GM04503 (cell line): ENCODE data around the gene MTHFSD.

Experiments
- DNase-seq: peaks from one replicate; pipeline ENCODE4 v3.0.0-alpha.2; 2012; ENCODE audit warnings: low read depth

The MTHFSD gene

DNA sequence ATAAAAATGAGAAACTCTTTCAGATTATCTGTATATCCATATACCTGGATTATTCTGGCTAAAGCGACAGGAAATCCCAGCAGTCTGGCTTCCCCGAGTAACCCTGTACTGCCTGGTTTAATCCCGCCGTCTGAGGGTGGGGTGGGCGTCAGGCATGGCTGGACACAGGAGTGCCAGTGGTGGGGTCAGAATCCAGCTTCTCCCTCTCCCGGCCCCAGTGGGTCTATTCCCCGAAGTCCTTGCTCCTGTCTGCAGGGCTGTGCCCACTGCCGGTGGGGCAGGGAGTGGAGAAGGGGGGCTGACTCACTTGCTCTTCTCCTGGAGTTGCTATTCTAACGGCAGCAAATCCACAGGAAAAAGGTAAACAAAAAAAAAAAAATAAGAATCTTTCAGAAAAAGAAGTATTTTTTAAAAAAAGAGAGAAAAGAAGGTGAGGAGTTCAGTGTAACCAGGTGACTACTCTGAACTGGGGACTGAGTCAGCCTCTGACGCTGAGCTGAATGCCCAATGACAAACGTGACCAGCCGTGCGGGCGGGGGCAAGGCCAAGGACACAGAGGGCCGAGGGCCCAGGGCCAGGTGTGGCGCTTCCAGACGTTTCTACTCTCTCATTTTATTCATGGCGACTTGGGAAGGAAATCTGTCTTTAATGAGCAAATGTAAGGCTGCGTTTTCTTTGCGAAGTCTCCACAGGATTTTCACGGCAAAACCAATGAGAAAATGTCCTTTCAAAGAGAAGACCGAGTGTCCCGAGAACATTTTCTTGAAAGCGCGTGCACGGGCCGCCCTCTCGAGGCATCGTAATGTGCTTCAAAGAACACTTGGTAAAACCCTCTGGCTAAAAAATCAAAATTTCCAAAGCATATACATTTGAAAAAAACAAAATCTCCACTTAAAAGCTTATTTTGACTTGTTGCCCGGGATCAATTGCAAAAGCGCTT lies 24.5 kb downstream of the MTHFSD start:
- DNase-seq = no peak

DNA sequence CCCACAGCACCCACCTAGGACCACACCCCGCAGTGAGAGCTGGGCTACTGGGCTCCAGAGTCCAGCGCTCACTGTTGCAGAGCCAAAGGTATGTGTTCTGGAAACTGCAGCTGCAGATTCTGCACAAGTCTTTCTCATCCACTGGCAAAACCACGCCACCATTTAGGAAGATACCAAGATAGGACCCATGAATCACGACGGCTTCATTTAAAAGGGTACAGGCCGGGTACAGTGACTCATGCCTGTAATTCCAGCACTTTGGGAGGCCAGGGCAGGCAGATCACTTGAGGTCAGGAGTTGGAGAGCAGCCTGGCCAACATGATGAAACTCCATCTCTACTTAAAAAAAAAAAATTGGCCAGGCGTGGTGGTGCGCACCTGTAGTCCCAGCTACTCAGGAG lies 25.9 kb downstream of the MTHFSD start:
- no peak for DNase-seq

DNA sequence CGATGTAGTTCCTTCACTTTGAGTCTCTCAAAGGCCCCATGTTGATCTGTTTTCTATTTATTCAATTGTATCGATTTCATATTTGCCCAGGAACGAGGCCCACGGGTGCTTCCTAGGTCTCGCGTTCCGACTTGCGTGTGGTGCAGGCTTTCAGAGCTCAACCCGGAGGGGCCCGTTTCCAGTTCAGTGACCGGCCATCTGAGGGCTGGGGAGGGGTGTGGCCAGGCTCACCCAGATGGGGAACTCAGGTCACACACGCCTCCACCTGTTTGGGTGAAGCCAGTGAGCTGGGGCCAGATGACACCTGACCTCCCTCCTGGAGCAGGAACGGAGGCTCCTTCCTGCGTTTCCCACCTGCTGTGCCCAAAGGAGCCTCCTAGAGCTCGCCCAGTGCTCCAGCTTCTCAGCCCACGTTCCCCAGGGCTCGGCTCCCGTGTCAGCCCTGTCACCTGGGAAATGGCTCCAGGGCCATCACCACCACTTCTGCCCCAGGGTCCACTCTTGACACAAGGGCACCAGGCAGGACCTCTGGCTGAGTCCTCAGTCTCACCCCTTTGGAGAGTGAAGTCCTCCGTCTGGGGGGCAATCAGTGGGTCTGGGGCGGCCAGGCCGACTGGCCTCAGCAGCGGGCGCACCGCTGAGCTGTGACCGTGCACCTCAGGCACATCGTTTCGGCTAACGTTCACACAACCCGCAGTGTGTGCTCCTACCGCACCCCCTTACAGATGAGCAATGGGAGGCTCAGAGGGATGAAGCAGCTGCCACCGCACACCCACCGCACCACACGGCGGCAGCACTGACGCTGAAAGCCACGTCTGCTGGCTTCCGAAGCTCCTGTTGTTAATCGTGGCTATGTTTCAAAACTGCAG lies 26.7 kb downstream of the MTHFSD start:
- no peak for DNase-seq

DNA sequence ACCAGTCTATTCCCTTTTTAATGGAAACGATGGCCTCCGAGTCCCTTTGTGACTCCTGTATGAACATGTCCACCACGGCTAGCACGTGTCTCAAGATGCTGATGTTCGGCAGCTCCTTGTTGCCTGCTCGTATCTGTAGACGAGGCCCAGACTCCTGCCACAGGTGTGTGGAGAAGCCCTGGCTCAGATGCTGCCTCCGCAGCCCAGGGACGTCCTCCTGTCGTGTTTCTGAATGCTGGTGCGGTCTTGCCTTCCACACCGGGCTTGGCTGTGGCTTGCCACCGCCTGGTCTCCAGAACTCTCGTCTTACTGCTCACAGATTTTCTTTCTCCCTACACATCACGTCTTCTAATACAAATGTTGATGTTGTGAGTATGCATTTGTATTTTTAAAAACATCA lies 27.7 kb downstream of the MTHFSD start:
- DNase-seq = no peak

DNA sequence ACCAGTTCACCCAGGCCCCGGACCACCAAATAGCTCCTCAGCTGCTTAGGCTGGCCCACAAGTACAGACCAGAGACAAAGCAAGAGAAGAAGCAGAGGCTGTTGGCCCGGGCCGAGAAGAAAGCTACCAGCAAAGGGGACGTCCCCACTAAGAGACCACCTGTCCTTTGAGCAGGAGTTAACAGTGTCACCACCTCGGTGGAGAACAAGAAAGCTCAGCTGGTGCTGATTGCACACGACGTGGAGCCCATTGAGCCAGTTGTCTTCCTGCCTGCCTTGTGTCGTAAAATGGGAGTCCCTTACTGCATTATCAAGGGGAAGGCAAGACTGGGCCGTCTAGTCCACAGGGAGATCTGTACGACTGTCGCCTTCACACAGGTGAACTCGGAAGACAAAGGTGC lies 29.3 kb downstream of the MTHFSD start:
- DNase-seq = no peak

DNA sequence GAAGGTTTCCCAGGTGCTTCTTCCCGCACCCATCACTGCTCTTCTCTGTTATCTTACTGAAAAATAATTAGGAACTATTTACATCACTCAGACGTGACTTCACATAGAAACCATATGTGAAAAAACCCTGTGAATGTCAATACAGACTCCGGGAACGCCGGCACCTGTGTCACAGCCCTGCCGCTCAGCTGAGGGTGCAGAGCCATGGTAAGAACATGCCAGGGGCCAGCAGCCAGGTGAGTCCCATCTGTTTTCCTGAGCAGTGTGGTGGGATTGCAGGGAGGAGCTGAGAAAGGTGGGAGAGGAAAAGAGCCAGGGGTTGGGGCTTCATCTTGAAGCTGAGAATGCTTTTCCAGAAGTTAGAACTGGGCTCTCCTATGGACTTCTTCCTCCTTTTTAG lies 31.0 kb downstream of the MTHFSD start:
- no peak for DNase-seq

DNA sequence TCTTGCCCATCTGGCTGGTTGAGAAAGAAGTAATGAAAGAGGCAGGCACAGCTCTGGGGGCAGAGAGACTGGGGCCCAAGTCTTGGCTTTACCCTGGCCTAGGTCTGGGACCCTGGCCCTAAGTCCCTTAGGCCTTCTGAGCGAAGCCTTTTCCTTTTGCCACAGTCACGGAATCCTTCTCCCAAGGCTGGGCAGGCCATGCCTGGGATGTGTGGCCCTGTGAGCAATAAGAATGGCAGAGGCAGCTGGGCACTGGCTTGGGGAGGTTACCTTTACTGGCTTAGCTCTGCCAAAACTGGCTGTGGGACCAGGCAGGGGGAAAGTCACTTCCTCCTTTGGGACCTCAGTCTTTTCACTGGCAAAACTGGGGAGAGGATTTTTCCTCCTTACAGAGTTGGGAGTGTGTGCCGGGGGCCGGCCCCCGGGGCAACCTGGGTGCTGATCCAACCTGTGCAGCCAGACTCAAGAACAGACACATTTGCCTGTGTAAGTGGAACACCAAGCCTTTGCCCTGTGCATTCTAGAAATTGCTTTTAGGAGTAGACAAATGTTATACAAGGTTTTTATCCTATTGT lies 31.8 kb downstream of the MTHFSD start:
- no peak for DNase-seq

DNA sequence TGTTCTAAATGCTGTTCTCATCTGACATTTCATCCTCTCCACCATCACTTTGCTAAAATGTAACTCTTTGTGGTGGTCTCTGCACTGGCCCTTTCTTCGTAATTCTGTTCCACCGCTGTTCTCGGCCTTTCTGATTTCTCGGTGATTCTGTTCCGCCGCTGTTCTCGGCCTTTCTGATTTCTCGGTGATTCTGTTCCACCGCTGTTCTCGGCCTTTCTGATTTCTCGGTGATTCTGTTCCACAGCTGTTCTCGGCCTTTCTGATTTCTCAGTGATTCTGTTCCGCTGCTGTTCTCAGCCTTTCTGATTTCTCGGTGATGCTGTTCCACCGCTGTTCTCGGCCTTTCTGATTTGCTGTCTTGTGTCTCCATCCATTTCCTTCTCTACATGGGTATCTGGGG lies 32.4 kb downstream of the MTHFSD start:
- no peak for DNase-seq

DNA sequence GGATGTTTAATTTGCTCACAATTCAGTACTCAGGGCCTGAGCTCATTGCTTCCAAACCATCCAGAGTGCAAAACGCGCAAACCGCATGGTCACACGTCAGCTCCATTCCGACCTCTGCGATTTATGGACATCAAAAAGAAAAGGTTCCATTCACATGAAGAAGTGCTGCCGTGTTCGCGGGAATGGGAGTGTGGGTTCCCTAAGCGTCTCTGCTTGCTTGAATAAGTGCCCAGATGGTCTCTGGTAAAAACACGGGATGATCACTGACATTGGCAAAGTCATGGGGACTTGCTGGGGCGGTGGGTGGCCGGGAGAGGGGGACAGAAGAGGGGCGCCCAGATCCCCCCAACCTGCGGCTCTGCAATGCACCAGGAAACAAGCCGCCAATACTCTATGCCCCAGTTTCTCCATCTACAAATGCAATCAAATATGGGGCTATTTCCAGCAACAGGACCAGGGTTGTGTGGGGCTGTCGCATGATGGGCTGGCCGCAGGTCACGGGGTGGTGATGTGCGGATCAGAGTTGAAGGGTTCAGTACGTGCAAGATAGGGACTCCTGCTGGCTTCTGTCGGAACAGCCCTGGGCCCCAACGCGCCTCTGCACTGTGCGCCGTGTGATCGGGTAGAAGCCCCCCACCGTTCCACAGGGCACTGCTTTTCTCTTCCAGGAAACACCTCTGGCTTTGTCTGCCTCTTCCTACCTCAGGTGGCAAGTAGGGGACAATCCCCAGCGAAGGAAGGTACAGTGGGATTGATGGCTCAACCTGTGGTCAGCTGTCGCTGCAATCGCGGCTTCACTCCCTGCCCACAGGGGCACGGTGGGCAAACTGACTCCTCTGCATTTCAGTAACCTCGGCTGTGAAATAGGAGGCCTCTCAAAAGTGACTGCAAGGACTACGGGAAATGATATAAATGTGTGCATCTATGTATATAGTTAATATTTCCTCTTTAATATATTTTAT lies 33.5 kb downstream of the MTHFSD start:
- no peak for DNase-seq

DNA sequence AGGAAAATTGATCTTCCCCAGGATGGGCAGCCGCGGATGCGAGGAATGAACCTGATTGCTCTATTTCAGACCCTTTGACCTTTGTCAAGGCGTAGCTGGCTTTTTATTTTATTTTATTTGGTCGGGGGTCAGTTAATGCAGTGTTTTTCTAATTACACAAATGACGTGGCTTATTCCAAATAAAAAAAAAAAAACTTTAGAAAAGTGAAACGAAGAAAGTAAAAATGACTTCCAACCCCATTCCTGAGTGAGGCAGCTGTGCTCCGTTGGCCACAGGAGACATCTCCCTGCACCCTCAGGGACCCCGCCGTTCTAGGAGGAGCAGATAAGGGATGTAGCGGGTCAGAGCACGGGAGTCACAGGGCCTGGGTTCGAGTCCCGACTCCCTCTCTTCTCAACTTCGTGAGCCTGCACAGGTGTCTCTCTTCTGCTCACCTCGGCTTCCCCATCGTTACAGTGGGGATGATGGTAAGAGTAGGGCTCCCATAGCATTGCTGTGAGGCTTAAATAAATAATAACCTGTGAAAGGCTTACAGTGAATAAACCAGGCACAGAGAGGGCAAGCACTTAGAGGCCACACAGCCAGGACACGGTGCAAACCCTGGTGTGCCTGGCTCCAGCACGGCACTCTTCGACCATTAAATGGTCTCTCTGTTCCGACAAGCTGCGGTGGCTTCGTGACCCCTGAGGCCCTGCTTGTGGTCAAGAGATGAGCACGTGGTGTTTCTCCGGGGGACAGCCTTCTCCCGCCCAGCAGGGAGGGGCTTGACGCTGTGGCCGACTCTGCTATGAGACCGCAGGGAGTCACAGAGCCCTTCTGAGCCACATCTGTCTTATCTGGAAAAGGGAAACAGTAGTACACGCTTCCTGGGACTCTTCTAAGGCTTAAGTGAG lies 34.5 kb downstream of the MTHFSD start:
- DNase-seq = no peak

DNA sequence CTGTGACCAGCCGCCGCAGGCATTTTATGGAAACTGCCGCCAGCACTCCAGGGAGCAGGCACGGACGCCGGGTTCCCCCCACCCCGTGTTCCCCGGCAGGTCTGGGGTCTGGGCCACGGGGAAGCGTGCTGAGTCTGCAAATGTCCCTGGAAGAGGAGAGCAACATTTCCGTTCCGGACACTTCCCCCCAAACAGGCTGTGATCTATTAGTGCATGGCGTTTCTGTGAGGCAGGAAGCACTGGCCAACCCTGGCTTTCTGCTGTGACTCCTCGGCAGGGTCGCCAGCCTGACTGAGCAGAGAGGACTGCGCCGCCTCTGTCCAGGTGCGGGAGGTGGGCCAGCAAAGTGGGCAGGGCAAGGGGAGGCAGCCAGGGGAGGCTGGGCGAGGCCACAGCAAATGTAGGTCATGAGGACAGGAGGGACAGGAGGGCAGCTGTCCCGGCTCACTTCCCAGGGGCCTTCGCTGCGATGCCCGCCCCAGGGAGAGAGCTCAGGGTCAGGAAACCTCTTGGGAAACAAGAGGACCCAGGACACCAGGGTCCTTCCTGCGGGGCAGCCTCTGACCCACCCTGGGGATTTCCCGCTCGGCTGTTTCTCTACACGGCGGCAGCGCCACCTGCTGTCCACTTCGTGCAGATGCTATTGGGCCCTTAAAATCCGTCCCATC lies 35.3 kb downstream of the MTHFSD start:
- no peak for DNase-seq

DNA sequence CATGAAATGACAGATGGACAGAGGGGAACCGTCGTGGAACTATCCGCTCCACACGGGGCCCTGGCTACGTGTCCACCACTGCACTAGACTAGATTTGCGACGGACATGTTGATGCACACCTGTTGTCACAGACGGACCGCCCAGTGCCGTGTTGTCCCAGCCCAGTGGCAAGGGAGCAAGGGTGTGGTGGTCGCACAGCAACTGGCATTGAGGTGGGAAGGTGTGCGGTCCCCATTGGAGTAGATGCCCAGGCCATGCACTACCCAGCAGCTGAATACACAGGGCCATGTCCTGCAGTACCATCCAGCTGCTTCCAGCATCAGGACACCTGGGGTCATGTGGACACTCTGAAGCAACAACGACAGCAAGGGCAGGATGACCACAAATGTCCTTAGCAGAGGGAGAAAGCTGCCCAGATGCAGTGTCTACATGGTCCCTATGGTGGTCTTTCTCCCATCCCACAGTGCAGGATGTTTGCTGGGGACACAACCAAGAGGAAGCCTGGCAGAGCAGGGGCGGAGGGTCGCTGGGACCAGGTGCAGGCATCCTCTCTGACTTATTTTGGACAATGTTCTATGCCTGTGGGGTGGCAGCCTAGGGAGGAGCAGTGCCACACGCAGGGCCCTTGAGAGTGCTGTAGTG lies 35.9 kb downstream of the MTHFSD start:
- DNase-seq = no peak

DNA sequence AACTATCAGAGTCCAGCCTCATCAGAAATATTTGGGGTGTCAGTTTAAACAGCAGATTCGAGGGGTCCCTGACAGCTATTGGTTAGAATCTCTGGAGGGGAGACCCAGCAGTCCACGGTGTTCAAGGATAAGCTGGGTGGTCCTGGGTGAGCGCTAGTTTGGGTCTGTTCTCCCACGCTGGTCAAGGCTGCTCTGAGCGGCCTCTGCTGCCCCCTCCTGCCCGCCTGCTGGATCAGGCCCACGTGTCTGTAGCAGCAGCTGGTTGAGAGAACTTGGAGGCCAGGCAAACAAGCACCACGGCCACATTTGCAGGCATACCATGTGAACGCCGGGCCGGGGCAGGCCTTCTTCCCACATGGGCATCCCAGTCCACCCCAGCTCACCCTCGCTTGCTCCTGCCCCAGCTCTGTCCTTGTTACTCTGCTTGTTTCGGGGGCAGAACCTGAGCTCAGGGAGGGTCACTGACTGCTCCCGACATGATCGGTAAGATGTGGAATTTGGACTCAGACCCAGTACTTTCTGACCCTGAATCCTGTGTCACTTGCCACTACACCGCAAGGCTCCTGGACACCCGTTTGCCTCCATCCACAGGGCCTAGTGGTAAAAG lies 37.3 kb downstream of the MTHFSD start:
- DNase-seq = no peak

DNA sequence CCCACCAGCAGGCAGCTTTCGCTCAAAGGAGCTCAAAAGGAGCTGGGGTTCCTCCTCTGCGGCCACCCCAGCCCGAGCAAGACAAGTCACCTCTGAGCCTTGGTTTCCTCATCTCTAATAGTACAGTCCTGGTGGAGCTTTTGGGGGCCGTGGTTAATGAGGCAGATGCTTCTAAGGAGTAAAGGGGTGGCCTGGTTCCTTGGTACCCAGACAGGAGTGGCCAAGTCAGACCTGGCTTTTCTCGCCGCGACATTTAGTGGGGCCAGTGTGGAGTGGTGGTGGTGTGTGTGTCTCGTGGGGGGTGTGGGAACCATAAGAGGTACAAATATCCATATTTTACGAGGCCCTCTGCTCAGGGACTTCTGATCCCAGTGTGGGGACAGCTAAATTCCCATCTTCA lies 38.0 kb downstream of the MTHFSD start:
- DNase-seq = no peak

DNA sequence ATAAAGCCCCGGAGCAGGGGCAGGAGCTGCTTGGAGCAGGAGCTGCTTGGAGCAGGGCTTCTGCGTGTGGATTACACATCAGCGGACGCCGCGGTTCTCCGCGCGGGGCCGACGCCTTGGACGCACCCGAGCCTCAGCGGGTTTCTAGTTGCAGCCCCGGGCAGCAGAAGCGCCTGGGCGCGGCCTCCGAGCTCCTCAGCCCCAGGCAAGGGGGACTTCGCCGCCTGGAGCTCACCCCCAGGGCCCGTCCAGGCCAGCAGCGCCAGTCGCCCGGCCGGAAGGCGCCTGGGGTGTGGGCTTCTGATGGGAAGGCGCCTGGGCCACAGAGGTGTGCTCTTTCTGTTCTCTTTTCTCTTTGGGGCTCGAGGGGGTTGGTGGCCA lies 38.4 kb downstream of the MTHFSD start:
- no peak for DNase-seq

DNA sequence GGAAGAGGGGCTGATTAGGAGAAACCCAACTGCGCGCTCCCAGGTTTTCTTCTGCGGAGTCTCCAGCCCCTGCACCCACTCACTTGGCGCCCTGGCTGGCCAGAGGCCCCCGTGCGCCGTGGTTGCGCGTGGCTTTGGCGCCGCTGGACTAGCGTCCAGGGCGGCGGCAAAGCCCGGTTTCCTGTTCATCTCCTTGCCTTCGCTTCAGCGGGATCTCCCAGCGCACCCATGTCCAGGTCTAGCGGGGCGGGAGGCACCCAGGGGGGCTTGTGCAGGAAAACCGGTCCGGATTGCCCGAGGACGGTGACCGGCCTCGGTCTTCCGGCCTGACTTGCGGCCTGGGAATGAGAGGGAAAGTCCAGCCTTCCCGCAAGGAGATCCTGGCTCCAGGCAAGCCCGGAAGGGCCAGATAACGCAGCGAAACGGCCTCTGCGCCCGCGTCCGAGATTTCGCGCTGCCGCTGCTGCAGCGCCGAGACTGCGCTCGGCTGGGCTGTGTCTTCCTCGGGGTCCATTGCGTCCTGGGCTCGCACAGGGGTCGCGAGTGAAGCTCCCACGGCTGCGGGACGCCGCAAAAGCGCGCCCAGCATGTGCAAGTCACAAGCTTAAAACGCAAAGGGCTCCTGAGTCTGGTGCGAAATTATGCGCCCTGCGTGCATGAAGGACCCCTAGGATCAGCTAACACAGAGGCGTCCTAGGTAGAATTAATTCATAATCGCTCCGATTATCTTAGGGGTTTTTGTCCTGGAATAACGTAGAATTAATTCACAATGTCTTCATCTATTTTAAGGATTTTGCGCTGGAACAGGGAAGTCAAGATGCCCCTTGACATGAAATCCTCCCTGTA lies 39.0 kb downstream of the MTHFSD start:
- no peak for DNase-seq

DNA sequence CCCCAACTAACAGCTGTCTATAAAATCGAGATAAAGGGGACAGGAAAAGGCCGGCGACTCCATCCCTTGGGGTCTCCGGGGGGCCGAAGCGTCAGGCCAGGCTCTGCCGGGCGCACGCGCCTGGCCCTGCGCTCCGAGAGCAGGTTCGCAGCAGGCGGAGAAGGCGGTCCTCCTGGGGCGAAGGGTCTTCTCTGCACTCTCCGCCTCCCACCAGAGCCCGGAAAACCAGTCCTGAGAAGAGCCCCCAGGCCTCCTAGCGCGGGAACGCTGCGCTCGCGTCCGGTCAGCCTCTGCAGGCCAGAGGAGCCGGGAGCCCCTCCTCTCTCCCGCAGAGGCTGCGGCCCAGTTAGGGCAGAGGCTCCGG lies 39.6 kb downstream of the MTHFSD start:
- no peak for DNase-seq
